GM04504 (cell line): Measurements from ENCODE around the gene UBR2.
"Not testable (repeated sequence)": the region's sequence is repeated elsewhere in the genome, so short reads cannot be mapped to it uniquely, and the experiment has no call there.

Source experiments
- DNase-seq: peaks from one replicate; pipeline ENCODE4 v3.0.0-alpha.2; 2012; ENCODE audit warnings: low read depth

Gene UBR2

GRCh38 chr6:42618686-42619085 is 54.9 kb downstream of the UBR2 start:
- DNase-seq: peak; percentile 59

- no peak for DNase-seq
These were observed 56.1 kb downstream of the UBR2 start for GRCh38 chr6:42619963-42620362.

GRCh38 chr6:42624601-42625000 is 60.8 kb downstream of the UBR2 start:
- no peak for DNase-seq

- DNase-seq: no peak
These were observed 63.2 kb downstream of the UBR2 start for GRCh38 chr6:42627044-42627443.

- DNase-seq: no peak
These were observed 63.8 kb downstream of the UBR2 start for GRCh38 chr6:42627674-42628073.

- no peak for DNase-seq
These were observed 64.8 kb downstream of the UBR2 start for GRCh38 chr6:42628604-42629003.

- DNase-seq: no peak
These were observed 66.0 kb downstream of the UBR2 start for GRCh38 chr6:42629845-42630244.

- no peak for DNase-seq
These were observed 73.9 kb downstream of the UBR2 start for GRCh38 chr6:42637681-42638080.

GRCh38 chr6:42642794-42643193 is 79.0 kb downstream of the UBR2 start:
- no peak for DNase-seq

- DNase-seq: no peak
These were observed 80.4 kb downstream of the UBR2 start for GRCh38 chr6:42644211-42644610.

- DNase-seq: no peak
These were observed 88.4 kb downstream of the UBR2 start for GRCh38 chr6:42652024-42652746.

GRCh38 chr6:42653851-42654250 is 90.0 kb downstream of the UBR2 start:
- no peak for DNase-seq

GRCh38 chr6:42659806-42660205 is 96.0 kb downstream of the UBR2 start:
- no peak for DNase-seq

GRCh38 chr6:42661540-42662153 is 97.8 kb downstream of the UBR2 start:
- peak; percentile 44 for DNase-seq

- no peak for DNase-seq
These were observed 100.9 kb downstream of the UBR2 start for GRCh38 chr6:42664718-42665117.

- DNase-seq: not testable (repeated sequence)
These were observed 110.5 kb downstream of the UBR2 start for GRCh38 chr6:42674368-42674767.

GRCh38 chr6:42674780-42675179 is 111.0 kb downstream of the UBR2 start:
- no peak for DNase-seq

GRCh38 chr6:42679358-42679757 is 115.5 kb downstream of the UBR2 start:
- no peak for DNase-seq

- no peak for DNase-seq
These were observed 124.5 kb downstream of the UBR2 start for GRCh38 chr6:42688281-42688680.

GRCh38 chr6:42689371-42689770 is 125.5 kb downstream of the UBR2 start:
- no peak for DNase-seq

- no peak for DNase-seq
These were observed 126.4 kb downstream of the UBR2 start for GRCh38 chr6:42690151-42690702.

GRCh38 chr6:42690872-42691271 is 127.0 kb downstream of the UBR2 start:
- no peak for DNase-seq

- peak; percentile 35 for DNase-seq
These were observed 128.5 kb downstream of the UBR2 start for GRCh38 chr6:42692137-42692911.
